H9 (cell line): ENCODE measurements around the gene NSMCE3. TPM values are rescaled to one million over a fixed set of nuclear protein-coding genes. Genes with fewer than 3 reads are reported as not detected.

Source experiments
- DNase-seq: peaks from one replicate; pipeline ENCODE4 v3.0.0-alpha.2; 2017
- H2AFZ ChIP-seq: one replicate; pipeline ENCODE4 v1.6.1; 2013; ENCODE audit warnings: mild to moderate bottlenecking, low read length, control low read depth, moderate library complexity
- H2AK5ac ChIP-seq: 2 replicates; pipeline ENCODE4 v1.6.1; 2013; ENCODE audit warnings: low read length, control low read depth, mixed read lengths; ENCODE audit not compliant: insufficient read length
- H2BK120ac ChIP-seq: one replicate; pipeline ENCODE4 v1.6.1; 2013; ENCODE audit warnings: low read depth, mild to moderate bottlenecking, low read length, control low read depth, inconsistent platforms; ENCODE audit not compliant: poor library complexity, severe bottlenecking
- H2BK12ac ChIP-seq: 2 replicates; pipeline ENCODE4 v1.6.1; 2013; ENCODE audit warnings: low read length, control low read depth, mixed read lengths, low read depth; ENCODE audit not compliant: insufficient read length
- H2BK15ac ChIP-seq: 2 replicates; pipeline ENCODE4 v1.6.1; 2013; ENCODE audit warnings: low read depth, low read length, control low read depth
- H2BK20ac ChIP-seq: one replicate; pipeline ENCODE4 v1.6.1; 2013; ENCODE audit warnings: low read depth, mild to moderate bottlenecking, low read length, control low read depth, inconsistent platforms; ENCODE audit not compliant: poor library complexity, severe bottlenecking
- H2BK5ac ChIP-seq: 2 replicates; pipeline ENCODE4 v1.6.1; 2013; ENCODE audit warnings: low read length, control low read depth, mixed read lengths; ENCODE audit not compliant: insufficient read length
- H3K14ac ChIP-seq: 2 replicates; pipeline ENCODE4 v1.6.1; 2013; ENCODE audit warnings: low read length, control low read depth; ENCODE audit not compliant: insufficient read depth
- H3K18ac ChIP-seq: 2 replicates; pipeline ENCODE4 v1.6.1; 2013; ENCODE audit warnings: low read depth, mild to moderate bottlenecking, mixed read lengths, low read length, control low read depth; ENCODE audit not compliant: insufficient read length
- H3K23ac ChIP-seq: 2 replicates; pipeline ENCODE4 v1.6.1; 2013; ENCODE audit warnings: low read length, control low read depth, mixed read lengths, low read depth; ENCODE audit not compliant: insufficient read length
- H3K23me2 ChIP-seq: 2 replicates; pipeline ENCODE4 v1.6.1; 2013; ENCODE audit warnings: low read depth, mild to moderate bottlenecking, mixed read lengths, low read length, control low read depth; ENCODE audit not compliant: insufficient read length, poor library complexity, severe bottlenecking
- H3K27ac ChIP-seq: 2 replicates; pipeline ENCODE4 v1.5.1; 2013; ENCODE audit warnings: low read length, control low read depth, mixed read lengths, low read depth; ENCODE audit not compliant: insufficient read length
- H3K27me3 ChIP-seq: 2 replicates; pipeline ENCODE4 v1.6.1; 2013; ENCODE audit warnings: low read length, control low read depth, inconsistent platforms; ENCODE audit not compliant: insufficient read depth
- H3K4ac ChIP-seq: 2 replicates; pipeline ENCODE4 v1.6.1; 2013; ENCODE audit warnings: low read depth, mild to moderate bottlenecking, control low read depth, inconsistent platforms, low read length, moderate library complexity
- H3K4me1 ChIP-seq: 2 replicates; pipeline ENCODE4 v1.6.1; 2013; ENCODE audit warnings: low read length, control low read depth, inconsistent platforms; ENCODE audit not compliant: insufficient read depth
- H3K4me2 ChIP-seq: 2 replicates; pipeline ENCODE4 v1.6.1; 2013; ENCODE audit warnings: low read length, control low read depth, mixed read lengths; ENCODE audit not compliant: insufficient read length, insufficient read depth
- H3K56ac ChIP-seq: 2 replicates; pipeline ENCODE4 v1.6.1; 2013; ENCODE audit warnings: low read depth, mild to moderate bottlenecking, mixed read lengths, low read length, control low read depth; ENCODE audit not compliant: insufficient read length
- H3K79me1 ChIP-seq: 2 replicates; pipeline ENCODE4 v1.6.1; 2013; ENCODE audit warnings: low read depth, mild to moderate bottlenecking, moderate library complexity, low read length, control low read depth, inconsistent platforms; ENCODE audit not compliant: insufficient read depth, poor library complexity, severe bottlenecking
- H3K79me2 ChIP-seq: 2 replicates; pipeline ENCODE4 v1.6.1; 2013; ENCODE audit warnings: low read length, control low read depth, inconsistent platforms; ENCODE audit not compliant: insufficient read depth
- H3K9ac ChIP-seq: 2 replicates; pipeline ENCODE4 v1.6.1; 2013; ENCODE audit warnings: low read length, control low read depth, mixed read lengths; ENCODE audit not compliant: insufficient read length; ENCODE audit errors: extremely low read depth
- H3K9me3 ChIP-seq: one replicate; pipeline ENCODE4 v1.6.1; 2013; ENCODE audit warnings: low read depth, low read length, inconsistent platforms; ENCODE audit not compliant: control insufficient read depth
- H3T11ph ChIP-seq: one replicate; pipeline ENCODE4 v1.6.1; 2013; ENCODE audit warnings: mild to moderate bottlenecking, low read length, control low read depth, inconsistent platforms
- H4K20me1 ChIP-seq: one replicate; pipeline ENCODE4 v1.6.1; 2013; ENCODE audit not compliant: control insufficient read depth, insufficient read length, insufficient read depth
- H4K5ac ChIP-seq: 2 replicates; pipeline ENCODE4 v1.6.1; 2013; ENCODE audit warnings: low read depth, mild to moderate bottlenecking, mixed read lengths, low read length, control low read depth; ENCODE audit not compliant: insufficient read length
- H4K8ac ChIP-seq: replicated peaks from 2 replicates; pipeline ENCODE4 v1.6.1; 2013; ENCODE audit warnings: low read length, control low read depth, mixed read lengths, low read depth; ENCODE audit not compliant: insufficient read length
- H4K91ac ChIP-seq: 2 replicates; pipeline ENCODE4 v1.6.1; 2013; ENCODE audit warnings: low read depth, mild to moderate bottlenecking, moderate library complexity, mixed read lengths, low read length, control low read depth; ENCODE audit not compliant: insufficient read length
- H3K27ac Mint-ChIP-seq, 3 experiments: 2 replicates in 2 of 3; 3 replicates in 1 of 3; pipeline ENCODE4 v1.8.0; 2020 to 2021; ENCODE audit warnings: mixed read lengths in 3 of 3, mild to moderate bottlenecking in 1 of 3, moderate library complexity in 1 of 3
- H3K27me3 Mint-ChIP-seq: 2 replicates; pipeline ENCODE4 v1.8.0; 2021; ENCODE audit warnings: low read depth, mild to moderate bottlenecking, moderate library complexity, mixed read lengths
- H3K36me3 Mint-ChIP-seq, 3 experiments: 2 replicates in 2 of 3; 3 replicates in 1 of 3; pipeline ENCODE4 v1.8.0; 2020 to 2021; ENCODE audit warnings: low read depth in 3 of 3, mixed read lengths in 3 of 3; ENCODE audit not compliant: insufficient read depth in 1 of 3
- H3K4me1 Mint-ChIP-seq, 2 experiments: 2 replicates each; pipeline ENCODE4 v1.8.0; 2020; ENCODE audit warnings: mixed read lengths in 2 of 2
- H3K4me3 Mint-ChIP-seq, 2 experiments: 2 replicates in 1 of 2; 3 replicates in 1 of 2; pipeline ENCODE4 v1.8.0; 2020 to 2021; ENCODE audit warnings: mild to moderate bottlenecking in 2 of 2, mixed read lengths in 2 of 2, moderate library complexity in 1 of 2
- H3K9me3 Mint-ChIP-seq, 2 experiments: 2 replicates in 1 of 2; 3 replicates in 1 of 2; pipeline ENCODE4 v1.8.0; 2020; ENCODE audit warnings: mild to moderate bottlenecking in 2 of 2, mixed read lengths in 2 of 2, moderate library complexity in 1 of 2
- WGBS: extraction: QIAGEN DNeasy Blood & Tissue Kit; methylation state at CpG from one replicate; pipeline ENCODE4 v1.1.7; 2013; ENCODE audit warnings: missing lambda C conversion rate, low lambda C conversion rate, mixed read lengths; ENCODE audit not compliant: insufficient read length; ENCODE audit errors: extremely low coverage; 5-methylcytosine and 5-hydroxymethylcytosine counted together
- total RNA-seq: library from RNA; stranded (reverse); gene quantifications from 2 replicates; pipeline ENCODE4 v1.2.1, GENCODE V29; 2021
- TF ChIP-seq, protein P1 (sequence below): fragments of 200-600 bp; sonication (generic); conservative IDR thresholded peaks from 3 replicates; pipeline ENCODE4 v1.8.0; 2021; ENCODE audit warnings: antibody characterized with exemption, mild to moderate bottlenecking

Gene NSMCE3
- total RNA-seq, 1 experiment from 2014 or later, result 6.9 TPM

- Histone ChIP-seq H2AFZ (no peak overlapping the region), H2BK5ac (no peak overlapping the region), H4K91ac (no peak overlapping the region), H3K9me3 (no peaks in the 10 kb centered on the region), H3K4me1 (no peaks in the 10 kb centered on the region), H3K27ac (no peak overlapping the region), H3K79me1 (no peaks in the 10 kb centered on the region), H3K23me2 (no peaks in the 10 kb centered on the region), H3K56ac (no peak overlapping the region), H3K4me2 (no peak overlapping the region), H4K8ac (no peak overlapping the region), H2BK12ac (no peak overlapping the region), H2BK20ac (no peak overlapping the region), H4K20me1 (no peaks in the 10 kb centered on the region), H4K5ac (no peak overlapping the region), H3K18ac (no peak overlapping the region), H3K23ac (no peak overlapping the region), H2BK15ac (no peak overlapping the region), H3K4ac (no peak overlapping the region), H3K9ac (no peak overlapping the region), H3K79me2 (no peaks in the 10 kb centered on the region), H2BK120ac (no peak overlapping the region), H2AK5ac (no peak overlapping the region), H3K27me3 (no peaks in the 10 kb centered on the region), H3K14ac (no peak overlapping the region), H3T11ph (no peak overlapping the region)
- WGBS, result no CpG with 5 or more reads among the region's 3 CpGs
- peaks cover 0 to 3% of the 10 kb centered on the region in 2 experiments; a peak in 1 of 4 replicates for H3K4me1 Mint-ChIP-seq
- H3K4me3 Mint-ChIP-seq, result no peak overlapping the region
- no peaks in the 10 kb centered on the region for H3K9me3 Mint-ChIP-seq
- no peaks in the 10 kb centered on the region for H3K27me3 Mint-ChIP-seq
- H3K27ac Mint-ChIP-seq, result no peak overlapping the region
- no peak for DNase-seq
- no peaks in the 10 kb centered on the region for H3K36me3 Mint-ChIP-seq
- TF ChIP-seq, protein P1, sequence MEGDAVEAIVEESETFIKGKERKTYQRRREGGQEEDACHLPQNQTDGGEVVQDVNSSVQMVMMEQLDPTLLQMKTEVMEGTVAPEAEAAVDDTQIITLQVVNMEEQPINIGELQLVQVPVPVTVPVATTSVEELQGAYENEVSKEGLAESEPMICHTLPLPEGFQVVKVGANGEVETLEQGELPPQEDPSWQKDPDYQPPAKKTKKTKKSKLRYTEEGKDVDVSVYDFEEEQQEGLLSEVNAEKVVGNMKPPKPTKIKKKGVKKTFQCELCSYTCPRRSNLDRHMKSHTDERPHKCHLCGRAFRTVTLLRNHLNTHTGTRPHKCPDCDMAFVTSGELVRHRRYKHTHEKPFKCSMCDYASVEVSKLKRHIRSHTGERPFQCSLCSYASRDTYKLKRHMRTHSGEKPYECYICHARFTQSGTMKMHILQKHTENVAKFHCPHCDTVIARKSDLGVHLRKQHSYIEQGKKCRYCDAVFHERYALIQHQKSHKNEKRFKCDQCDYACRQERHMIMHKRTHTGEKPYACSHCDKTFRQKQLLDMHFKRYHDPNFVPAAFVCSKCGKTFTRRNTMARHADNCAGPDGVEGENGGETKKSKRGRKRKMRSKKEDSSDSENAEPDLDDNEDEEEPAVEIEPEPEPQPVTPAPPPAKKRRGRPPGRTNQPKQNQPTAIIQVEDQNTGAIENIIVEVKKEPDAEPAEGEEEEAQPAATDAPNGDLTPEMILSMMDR, result no peak
These were observed 8.9 kb upstream of the NSMCE3 start for GRCh38 chr15:29278436-29279105.
